Stimulated activated CD4-positive, alpha-beta T cell treated with anti-CD3 and anti-CD28 coated beads, Interleukin-15, amount 100 ng/mL, for 1 hour (primary cell): ENCODE results near the gene OTOP3.

Experiments used
- DNase-seq, 2 donors: peaks; one replicate each; pipeline ENCODE4 v3.0.0-alpha.2; 2020; ENCODE audit warnings: low read depth in 1 of 2, low spot score in 1 of 2

OTOP3 gene

DNA sequence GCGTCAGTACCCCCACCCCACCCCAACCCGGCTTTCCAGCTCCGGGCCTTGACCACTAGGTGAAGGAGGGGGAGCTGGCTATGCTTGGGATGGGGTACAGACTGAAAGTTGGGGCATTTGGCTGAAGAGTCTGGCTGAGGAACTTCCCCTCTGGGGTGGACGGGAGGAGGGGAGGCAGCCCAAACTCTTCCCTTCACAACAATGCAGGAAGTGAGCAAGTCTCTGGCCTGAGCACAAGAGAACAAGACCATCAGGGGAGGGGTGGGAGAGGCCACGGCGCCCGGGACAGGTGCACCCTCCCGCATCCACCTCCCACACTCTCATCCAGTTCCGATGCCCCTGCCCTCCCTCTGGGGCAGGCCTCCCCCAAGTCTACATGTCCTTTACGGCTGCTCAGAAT is 18.3 kb upstream of the OTOP3 start:
- no peak for DNase-seq

DNA sequence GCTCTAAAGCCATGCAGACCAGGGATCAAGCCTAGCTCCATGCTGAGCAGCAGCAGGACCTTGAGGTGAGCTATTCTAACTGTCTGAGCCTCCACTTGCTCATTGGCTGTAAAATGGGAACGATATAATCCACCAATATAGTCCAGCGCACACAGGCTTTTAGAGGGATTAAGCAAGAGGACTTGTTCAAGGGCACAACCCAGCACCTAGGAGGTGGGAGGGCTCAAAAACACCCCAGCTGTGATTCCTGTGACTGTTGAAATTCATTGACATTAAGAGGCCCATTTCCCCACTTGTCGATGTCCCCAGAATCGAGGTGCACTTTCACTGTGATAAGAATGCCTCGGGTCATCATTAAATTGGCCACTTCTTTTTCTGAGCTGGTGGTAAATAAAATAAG is 16.8 kb upstream of the OTOP3 start:
- DNase-seq = no peak

DNA sequence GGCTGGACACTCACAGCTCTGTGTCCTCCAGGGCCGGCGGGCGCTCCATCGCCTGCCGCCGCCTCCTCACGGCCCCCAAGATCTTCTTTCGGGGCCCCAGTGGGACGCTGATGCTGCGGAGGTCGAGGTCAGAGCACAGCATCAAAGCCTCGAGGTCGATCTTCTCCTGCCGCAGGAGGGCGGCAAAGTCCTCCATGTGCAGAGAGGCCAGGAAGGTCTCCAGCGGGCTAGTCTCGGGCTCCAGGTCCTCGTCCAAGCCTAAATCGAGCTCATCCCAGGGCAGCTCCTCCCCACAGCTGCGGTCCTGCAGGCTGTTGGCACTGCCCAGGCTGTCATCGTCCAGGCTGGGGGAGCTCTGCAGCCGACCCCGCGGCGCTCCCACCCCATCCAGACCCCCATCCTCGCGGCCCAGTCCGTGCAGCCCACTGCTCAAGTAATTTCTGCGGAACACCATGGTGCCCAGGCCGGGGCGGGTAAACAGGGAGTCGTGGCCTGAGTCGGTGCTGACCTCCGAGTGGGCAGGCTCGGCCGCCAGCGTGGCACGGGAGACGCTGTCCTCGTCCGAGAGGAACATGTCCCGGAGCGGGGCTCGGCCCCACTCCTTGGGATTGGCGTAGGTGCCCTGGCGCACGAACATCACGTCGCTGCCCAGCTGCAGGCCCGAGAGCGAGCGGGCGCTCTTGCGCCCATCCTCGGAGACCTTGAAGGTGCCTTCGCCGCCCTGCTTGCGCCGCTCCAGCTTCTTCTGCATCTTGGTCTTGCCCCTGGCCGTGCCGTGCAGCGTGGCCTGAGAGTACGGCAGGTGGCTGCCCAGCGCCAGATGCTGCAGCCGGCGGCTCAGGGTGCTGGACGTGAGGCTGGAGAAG is 16.0 kb upstream of the OTOP3 start:
- no peak for DNase-seq

DNA sequence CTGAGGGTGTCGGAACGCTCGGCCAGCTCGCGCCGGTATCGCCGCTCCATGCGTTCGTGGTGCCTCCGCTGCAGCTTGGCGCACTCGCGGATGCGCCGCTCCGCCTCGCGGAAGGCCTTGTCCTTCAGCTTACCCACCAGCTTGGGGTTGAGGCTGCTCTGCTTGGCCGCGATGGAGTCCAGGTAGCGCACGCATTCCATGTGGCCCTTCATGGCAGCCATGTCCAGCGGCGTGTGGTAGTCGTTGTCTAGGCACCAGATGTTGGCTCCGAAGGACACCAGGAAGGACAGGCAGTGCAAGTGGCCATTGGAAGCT is 15.4 kb upstream of the OTOP3 start:
- no peak for DNase-seq

DNA sequence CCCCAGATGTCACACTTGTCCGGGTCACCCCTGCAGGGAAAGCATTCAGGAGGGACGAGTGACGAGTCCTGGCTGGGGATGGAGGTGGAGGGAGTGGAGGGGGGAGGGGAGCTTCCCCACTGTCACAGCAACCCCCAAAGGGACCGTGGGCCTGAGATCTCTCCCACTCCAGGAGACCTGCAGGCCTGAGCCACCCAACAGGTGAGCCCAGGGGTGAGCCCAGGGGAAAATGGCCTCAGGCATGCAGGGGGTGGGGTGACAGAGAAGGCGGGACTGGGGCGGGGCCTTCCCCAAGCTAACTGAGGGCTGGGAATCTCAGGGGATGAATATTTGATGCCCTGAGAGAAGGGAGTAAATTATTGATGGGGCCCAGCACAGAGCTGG is 15.1 kb upstream of the OTOP3 start:
- no peak for DNase-seq

DNA sequence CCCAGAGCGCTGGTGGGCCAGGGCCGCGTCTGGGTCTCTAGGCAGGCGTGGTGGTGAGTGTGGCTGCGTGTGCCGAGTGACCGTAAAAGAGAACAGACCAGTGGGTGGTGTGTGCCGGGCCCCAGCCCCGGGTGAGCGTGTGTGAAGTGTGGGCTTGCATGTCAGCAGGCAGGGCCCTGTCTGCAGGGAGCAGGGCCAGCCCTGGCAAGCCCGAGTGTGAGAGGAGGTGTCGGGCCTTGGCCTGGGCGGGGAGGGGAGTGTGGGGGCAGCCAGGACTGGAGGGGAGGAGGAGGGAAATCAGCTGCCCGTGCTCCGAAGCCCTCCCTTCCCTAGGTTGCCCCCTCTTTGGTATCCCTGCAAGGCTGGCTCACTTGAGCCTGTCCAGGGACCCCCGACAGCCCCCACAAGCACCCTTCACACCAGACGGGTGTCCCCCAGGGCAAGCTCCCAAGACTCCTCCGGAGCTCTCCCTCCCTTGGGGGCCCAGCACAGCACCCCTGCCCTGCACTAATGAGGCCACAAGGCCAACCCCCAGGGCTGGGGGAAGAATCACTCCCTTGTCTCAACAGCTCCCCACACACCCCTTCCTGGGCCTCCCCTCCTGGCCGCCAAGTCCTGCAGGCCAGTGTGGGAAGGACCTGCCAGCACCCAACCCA is 14.5 kb upstream of the OTOP3 start:
- no peak for DNase-seq

DNA sequence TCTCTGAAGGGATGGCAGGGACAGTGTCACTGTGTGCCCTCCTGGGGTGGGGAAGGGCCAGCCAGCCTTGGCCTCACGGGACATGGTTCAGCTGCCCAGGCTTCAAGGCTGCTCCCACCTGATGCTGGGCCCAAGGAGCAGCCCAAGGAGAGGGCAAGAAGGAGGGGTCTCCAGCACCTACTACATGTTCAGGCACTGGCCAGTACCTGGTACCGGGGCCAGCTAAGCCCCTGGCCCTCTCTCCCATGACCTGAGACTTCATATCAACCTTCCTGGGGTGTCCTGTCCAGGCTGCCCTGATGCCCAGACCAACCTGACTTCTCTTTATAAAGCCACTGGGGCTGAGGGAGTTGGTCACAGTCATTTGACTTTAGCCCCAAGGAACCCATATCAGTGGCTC is 13.9 kb upstream of the OTOP3 start:
- no peak for DNase-seq

DNA sequence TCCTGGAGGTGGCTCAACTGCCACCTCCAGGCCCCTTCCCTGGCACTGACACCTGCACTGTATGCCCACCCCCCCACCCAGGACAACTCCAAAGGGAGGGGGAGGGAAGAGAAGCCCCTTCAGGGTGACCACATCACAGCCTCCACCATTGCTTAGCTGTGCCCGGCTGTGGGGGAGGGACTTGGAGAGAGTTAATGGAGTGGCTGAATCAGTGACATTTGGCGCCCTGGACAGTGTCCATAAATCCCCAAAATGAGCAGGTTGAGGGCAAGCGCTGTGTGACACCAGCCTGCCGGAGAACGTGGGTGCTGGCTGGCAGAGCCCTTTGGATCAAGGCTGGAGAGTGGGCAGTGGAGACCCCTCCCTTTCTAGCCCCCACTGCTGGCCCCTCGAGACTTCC is 13.5 kb upstream of the OTOP3 start:
- no peak for DNase-seq

DNA sequence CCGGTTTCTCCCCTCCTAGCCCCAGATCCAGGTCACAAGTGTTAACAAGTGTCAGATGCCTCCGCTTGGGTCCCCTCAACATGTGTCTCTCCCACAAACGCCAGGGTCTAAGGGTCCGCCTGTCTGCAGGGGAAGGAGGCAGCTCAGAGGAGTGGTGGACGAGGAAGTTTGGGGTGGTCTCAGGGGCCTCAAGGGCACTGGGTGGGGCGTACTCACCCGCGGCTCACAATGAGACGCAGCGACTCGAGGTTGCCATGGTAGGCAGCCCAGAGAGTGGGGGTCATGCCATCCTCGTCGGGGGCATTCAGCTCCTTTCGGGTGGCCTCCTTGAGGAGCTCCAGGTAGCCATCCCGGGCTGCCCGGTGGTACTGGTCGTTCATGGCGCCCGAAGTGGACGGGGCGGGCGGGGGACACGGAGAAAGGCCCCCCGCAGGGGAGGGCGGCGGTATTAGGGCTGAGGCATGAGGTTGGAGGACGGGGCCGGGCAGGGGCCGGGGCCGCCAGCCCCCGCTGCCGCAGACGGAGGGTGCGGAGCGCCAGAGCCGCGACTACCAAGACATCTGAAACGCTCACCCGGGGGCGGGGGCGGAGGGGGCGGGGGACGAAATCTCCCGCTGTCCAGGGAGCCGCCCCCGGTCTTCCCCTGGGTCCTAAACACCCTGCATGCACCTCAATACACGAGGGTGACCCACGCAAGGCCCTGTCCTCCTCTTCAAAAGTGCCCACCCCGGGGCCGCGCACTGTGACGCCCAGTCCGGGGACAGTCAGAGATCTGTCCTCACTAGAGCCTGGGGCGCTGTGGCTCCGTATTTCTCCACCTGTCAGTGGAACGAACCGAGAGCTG is 12.8 kb upstream of the OTOP3 start, which contains the start of gene USH1G:
TSS of gene USH1G (minus strand) at position 562 of the 844 bp plus-strand sequence. CDS start at position 380, 182 bp downstream.
- no peak for DNase-seq

DNA sequence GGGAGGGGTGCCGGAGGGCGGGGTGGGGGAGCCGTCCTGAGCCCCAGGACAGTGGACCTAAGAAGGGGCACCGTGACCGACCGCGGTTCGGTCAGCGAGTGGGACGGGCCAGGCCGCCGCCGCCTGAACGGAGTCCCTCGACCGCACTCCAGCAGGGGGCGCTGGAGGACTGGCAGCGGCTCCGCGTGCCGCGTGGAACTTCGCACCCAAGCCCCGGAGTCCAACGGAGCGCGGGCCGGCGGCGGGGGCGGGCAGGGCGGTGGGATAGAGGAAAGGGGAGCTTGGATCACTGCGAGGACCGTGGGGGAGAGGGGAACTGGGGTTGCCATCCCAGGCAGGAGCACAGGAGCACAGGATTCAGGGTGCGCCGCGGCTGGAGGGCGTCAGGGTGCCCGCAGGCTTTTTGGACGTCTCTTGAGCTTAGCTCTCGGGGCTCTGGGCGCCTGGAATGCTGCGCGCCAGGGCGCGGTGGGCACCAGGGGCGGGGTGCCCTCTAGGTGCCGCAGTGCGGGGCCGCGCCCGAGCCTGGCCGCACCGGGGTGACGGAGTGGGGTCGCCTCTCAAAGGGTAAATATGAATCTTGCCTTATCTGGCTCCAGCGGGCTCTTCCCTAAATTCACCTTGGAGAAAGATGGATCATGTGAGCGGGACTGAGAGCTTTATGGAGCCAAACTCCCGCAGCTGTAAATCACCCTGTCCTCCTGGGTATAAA is 12.0 kb upstream of the OTOP3 start:
- peak; percentile 28 to 64 for DNase-seq

DNA sequence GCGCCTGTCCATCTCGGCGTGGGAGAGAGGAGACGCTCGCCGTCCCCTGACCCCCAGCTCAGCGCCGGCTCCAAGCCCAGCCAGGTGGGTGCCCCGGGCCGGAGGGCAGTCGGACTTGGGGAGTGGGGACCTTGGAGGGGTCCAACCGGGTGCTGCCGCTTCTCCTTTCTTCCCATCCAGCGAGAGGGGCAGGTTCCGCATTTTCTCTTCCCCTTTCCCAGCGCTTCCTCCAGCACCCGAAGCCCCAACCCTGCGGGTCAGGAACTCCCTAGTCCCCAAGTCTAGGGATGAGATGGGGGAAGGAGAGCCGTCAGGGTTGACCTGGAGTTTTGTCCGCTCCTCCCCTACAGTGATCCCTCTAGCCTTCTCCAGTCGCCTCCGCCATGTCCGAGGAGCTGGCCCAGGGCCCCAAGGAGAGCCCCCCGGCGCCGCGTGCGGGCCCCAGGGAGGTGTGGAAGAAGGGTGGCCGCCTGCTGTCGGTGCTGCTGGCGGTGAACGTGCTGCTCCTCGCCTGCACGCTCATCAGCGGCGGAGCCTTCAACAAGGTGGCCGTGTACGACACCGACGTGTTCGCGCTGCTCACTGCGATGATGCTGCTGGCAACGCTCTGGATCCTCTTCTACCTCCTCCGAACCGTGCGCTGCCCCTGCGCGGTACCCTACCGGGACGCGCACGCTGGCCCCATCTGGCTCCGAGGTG is 11.3 kb upstream of the OTOP3 start, which contains the start of gene OTOP2:
TSS of gene OTOP2 (plus strand) at position 24 of the 699 bp plus-strand sequence. CDS start at position 384, 360 bp downstream.
- DNase-seq = no peak

DNA sequence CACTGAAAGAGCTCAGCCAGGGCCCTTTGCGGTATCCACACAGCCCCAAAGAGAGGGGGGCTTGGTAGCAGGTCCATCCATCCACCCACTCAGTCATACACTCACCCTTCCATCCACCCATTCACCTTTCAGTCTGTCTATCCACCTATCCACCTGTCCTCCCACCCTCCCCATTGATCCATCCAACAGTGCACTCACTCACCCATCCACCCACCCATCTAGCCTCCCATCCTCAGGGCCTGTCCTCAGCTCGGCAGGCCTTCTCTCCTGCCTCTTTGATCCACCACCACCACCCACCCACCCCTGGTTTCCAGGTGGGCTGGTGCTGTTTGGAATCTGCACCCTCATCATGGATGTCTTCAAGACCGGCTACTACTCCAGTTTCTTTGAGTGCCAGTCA is 10.5 kb upstream of the OTOP3 start:
- no peak for DNase-seq

DNA sequence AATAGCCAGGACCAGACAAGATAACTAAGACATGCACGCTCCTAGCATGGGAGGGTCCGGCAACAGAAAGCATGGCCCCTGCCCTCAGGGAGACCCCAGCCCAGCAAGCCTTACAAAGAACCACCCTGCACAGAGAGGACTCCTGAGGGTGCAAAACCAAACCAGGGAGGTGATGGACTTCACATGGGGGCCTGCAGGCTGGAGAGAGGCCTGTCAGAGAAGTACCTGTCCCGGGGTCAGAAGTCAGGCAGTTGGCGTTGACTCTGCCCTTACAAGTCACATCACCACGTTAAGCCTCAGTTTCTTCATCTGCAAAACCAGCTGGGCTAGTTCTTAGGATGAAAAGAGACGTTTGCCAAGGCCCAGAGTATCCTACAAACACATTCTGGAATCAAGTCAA is 6.9 kb upstream of the OTOP3 start:
- no peak for DNase-seq

DNA sequence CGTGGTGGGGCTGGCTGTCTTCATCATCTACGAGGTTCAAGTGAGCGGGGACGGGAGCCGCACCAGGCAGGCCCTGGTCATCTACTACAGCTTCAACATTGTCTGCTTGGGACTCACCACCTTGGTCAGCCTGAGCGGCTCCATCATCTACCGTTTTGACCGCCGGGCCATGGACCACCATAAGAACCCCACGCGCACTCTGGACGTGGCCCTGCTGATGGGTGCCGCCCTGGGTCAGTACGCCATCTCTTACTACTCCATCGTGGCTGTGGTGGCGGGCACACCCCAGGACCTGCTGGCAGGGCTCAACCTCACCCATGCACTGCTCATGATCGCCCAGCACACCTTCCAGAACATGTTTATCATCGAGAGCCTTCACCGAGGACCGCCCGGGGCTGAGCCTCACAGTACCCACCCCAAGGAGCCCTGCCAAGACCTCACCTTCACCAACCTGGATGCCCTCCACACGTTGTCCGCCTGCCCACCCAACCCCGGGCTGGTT is 5.1 kb upstream of the OTOP3 start:
- no peak for DNase-seq

DNA sequence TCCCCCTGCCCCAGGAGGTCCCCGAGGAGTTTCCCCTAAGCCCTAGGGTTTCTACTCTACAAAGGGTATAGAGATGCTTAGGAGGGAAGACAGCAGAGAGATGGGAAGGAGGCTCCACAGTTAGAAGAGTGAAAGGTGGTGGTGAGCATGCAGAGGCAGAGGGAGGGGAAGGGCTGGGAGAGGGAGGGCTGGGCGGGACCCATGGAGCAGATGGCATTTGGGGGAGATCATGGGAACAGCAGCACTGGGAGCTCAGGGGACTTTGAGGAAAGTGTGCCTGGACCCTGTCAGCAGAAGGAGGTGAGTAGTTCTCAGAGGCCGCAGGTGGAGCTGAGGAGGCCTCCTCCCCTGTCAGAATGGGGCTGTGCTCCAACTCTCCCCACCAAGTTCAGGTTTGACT is 650 bp upstream of the OTOP3 start:
- DNase-seq = no peak

DNA sequence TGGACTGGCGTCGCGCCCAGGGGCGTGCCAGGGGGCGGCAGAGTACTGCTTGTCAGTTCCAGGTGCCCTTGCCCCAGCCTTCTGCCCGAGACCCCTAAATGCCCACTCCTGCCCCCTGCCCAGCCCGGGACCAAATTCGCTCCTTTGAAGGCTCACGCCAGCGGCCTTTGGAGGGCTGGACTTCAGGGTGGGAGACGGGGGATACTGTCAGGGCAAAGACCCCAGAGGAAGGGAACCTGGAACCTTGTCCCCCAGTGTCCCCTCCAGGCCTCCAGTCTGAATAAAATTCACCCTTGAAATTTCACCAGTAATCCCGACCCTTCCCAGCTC is 737 bp downstream of the OTOP3 start:
- no peak for DNase-seq

DNA sequence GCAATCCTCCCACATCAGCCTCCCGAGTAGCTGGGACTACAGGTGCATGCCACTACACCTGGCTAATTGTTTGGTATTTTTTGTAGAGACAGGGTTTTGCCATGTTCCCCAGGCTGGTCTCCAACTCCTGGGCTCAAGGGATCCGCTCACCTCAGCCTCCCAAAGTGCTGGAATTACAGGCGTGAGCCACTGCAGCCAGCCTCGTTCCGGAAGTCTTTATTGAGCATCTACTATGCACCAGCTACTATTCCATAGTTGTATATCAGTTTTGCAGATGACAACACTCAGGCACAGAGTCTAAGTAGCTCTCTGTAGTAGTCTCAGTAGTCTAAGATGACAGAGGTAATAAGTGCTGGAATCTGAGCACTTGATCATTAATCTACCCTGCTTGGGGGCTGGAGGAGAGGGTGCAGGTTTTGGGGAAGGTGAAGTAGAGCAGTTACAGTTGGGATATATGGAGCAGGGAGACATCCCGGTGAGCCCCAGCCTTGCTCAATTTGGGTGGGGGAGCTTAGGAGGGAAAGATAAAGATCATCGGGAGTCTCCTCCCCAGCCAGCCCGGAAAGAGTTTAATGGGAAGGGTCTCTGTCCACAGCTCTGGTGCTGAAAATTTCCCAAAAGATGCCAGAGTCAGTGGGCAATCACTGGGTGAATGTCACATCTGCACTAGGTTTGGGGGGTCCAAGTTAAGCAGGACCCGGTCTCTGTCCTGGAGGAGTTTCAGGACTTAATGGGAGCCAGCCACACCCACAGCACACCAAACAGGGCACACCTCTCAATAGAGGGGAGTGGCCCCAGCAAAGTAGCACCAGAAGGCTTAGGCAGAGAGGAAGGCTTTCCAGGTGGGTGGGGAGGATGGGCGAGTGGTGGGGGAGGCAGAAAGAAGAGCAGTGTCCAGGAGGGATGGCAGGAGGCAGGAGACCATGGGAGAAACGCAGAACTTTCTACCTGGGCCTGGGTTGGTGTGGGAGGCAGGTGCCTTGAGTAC is 1.7 kb downstream of the OTOP3 start:
- no peak for DNase-seq

DNA sequence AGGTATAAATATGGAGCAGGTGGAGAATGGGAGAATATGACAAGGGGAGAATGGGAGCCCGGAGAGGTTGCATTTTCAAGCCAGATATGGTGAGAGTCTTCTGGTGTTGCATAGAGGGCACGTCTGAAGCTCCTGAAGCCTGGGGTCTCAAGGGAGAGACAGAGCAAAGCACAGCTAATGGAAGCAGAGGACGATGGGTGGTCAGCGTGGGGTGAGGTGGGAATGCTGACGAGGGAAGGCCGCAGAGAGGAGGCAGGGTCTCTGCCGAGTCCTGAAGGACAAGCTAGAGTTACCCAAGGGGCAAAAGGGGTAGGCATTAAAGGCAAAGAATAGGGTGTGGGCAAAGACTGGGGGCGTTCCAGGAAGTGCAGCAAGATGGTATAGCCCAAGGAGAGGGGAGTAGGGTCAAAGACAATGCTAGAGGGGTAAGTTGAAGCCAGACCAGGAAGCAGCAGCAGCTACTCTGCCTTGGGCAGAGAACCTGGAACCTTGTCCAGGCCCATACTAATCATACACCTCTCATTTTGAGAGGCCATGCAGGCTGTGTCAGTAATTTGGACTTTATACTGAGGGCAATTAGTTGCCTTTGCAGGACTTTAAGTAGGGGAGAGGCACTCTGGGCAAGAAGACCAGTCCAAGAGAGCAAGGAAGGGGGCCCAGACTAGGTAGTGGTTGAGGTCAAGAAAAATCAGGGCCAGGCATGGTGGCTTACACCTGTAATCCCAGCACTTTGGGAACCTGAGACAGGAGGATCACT is 2.7 kb downstream of the OTOP3 start:
- no peak for DNase-seq

DNA sequence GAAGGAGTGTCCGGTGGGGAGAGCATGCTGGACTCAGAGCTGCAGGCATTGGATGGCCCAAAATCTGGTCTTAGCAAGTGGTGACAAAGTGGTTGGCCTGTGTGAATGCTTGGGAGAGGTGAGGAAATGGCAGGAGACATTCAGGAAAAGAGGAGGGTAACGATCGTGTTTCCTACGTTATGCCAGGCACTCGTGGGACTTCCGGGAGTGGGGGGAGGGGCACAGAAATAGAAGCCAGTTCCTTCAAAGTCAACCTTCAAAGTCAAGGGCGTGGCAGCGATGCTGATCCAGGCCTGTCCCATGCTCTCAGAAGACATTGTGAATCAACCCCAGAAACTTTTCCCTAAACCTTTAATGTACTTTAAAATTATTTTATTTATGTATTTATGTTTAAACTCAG is 3.8 kb downstream of the OTOP3 start:
- DNase-seq = no peak
